SW 1271 (cell line): ENCODE results near the gene CNNM3.

Experiments used
- DNase-seq, 2 experiments: peaks; one replicate each; lab custom pipeline; 2025; lab: John Stamatoyannopoulos, UW

CNNM3 gene

DNA sequence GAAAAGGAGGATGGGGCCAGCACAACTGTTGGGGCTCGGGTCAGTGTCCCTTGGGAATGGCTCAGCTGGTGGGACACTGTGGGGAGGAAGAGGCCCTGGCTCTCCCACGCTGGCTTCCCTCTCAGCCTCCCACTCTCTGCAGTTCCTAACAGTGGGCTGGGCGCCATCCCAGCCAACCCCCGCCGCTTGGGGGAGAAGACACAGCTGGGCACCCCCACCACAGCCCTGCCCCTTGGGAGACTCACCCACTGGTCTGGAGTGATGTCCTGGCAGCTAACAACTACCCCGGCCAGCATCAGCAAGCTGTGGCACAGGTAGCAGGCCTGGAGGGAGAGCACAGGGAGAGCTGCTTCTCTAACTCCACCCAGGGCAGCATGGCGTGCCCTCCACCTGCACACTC lies 62.1 kb downstream of the CNNM3 start:
- DNase-seq, result no peak

DNA sequence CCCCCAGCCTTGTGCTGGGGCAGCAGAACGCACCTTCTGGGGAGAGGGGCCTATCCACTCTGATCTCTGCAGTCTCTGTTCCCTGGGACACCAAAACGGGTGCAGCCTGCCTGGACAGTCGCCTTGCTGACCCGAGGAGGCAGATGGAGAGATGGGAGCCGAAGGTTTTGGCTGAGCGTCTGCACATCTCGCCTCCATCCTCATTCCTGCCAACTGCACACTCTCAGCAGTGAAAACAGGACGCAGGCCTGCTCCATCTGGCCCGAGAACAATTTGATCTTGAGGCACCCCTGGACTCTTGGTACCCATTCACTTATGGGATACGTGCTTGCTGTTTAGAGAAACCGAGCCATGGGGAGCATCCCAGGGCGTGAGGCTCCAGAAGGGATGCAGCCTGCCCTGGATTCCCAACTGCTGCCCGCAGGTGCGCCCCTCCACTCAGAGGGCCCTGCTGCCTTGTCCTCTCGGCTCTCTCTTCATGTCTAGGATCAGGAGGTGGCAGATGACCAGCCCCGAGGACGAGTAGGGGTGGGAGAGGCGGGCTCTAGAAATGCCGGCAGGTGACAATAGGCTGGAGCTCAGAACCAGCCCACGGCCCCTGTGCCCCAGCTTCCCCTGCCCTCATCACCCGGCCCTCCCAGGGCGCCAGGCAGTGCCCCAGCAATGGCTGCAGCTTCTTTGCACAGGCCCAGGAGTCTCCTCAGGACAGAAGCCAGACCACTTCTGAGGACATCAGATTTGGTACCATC lies 62.9 kb downstream of the CNNM3 start:
- no peak for DNase-seq

DNA sequence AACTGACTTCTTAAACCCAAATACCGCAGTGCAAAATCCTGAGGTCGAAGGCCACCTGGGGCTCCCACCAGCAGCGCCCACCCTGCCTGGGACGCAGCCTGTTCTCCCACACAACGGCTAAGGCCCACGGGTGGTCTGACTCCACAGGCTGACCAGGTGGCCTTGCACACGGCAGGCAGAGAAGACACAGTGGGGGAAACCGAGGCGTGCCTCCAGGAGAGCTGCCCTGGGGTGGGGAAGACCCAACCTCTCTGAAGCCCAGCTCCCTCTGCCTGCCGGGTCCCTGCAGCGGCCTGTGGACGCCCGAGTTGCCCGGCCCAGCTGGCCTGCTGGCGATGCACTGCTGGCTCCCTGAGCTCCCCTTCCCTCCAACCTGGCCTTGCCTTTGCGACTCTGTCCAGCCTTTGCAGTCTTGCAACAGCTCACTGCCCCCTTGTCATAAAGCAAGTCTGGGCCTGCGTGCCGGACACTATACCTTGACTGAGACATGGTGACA lies 63.5 kb downstream of the CNNM3 start:
- no peak for DNase-seq

DNA sequence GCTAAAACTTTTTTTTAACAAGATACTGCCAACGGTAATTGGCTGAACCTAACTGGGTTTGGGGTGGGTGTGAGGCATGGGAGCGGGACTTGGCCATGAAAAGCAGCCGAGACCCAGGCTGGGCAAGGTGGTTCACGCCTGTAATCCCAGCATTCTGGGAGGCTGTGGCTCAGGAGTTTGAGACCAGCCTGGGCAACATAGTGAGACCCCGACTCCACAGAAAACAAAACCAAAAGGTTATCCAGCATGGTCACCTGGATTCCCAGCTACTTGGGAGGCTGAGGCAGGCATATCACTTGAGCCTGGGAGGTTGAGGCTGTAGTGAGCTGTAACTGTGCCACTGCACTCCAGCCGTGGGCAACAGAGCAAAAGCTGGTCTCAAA lies 64.8 kb downstream of the CNNM3 start:
- no peak for DNase-seq

DNA sequence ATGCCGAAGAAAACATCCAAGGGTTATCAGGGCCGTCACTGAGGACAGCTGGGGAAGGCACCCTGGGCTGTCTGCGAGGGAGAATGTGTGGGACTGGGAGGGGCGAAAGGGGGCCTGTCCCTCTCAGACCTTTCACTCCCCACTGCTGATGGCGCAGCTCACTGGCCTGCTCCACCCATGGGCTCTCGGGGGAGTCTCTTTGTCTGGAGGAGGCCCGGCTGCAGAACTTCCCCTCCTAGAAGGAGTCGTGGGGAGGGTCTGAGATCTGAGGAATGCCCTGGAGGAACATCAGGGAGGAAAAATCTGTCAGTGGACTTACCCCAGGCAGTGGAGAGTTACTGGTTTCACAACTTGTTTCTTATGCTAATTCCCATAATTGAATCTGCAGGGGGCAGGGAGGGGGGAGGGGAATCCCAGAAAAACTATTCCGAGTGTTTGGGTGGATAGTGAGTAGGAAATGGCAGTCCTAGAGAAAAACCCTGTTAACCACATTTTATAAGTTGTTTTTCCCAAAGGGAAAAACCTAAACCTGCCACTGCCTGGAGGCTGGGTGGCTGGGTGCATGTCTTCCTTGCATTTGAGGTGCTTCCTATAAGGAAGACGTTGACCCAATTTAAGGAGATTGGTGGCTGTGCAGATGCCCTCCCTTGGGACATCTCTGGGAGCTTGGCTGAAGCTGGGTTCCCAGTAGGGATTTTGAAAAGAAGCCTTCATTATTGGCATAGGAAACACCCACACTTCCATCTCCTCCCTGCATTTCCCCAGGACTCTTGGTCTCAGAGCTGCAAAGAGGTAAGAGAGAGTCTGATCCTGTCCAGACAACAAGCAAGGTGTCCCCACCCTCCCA lies 65.5 kb downstream of the CNNM3 start:
- no peak for DNase-seq

DNA sequence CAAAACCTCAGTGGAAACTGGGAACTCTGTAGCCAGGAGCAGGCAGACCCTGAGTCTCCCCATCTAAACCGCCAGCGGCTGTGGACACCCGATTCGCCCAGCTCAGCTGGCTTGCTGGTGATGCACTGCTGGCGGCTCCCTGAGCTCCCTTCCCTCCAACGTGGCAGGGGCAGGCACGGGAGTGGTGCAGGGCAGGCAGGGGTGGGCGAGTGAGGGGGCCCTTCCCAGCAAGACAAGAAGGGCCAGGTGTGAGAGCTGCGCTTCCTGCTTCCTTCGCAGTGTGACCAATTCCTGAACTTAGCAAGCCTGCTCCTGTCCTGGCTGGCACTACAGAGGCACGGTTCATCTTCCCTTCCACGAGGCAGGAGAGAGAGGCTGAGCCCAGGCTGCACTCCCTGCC lies 66.2 kb downstream of the CNNM3 start:
- DNase-seq, result no peak

DNA sequence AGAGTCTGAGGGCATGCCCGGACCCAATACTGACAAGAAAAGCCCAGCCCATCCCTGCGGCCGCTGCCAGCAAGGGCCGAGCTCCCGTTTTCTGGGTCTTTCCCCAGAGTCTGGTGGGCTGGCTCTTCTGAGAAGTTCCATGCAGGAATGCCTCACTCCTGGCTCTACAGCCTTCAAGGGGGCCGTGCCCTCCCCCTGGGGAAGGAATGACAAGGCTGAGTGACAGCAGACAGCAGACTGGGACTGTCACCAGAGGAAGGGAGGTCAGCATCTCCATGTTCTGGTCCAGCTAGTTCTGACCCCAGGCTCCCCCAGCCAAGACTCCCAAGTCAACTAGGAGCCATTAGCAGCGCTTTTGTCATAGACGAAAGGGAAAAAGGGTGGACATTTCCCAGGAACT lies 66.8 kb downstream of the CNNM3 start:
- DNase-seq, result no peak

DNA sequence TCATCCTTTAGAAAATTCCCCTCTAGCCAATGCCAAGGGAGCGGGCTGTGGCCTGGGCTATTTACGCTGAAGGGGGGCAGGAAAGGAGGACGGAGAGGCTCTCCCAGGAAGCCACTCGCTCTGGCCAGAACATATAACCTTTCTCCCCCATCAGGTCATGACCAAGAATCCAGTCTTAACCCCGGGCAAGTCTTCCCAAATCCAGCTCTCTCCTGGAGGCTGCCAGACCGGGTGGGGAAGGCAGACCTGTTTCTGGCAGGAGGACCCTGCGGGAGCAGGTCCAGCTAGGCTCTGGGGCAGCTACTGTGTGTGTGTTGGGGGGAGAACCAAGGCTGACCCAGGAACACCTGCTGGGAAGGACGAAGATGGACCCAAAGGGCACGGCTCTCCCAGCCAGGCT lies 67.2 kb downstream of the CNNM3 start:
- DNase-seq, result no peak
